T-cell (primary cell): ENCODE measurements around the gene DLG2. TPM values are rescaled to one million over a fixed set of nuclear protein-coding genes. Genes with fewer than 3 reads are reported as not detected.

ENCODE experiments used
- ATAC-seq, 4 experiments: fragments of 200-7000 bp in 3 of 4; fragments of 150-1000 bp in 1 of 4; cut with Tn5 transposase; replicated peaks in 1 of 4; 1 replicate in 3 of 4; 2 replicates in 1 of 4; pipeline ENCODE4 v1.10.0; 2021; ENCODE audit warnings: moderate library complexity in 3 of 4, mild to moderate bottlenecking in 2 of 4, moderate number of reproducible peaks in 1 of 4
- CTCF ChIA-PET, 2 donors: fragments of 300-600 bp; sonication (Branson Sonifier 250); formaldehyde crosslinking; loops; one replicate each; lab custom pipeline; 2022; ENCODE audit warnings: antibody characterized with exemption in 2 of 2; lab: Charles Lee
- POLR2A ChIA-PET, 2 donors: fragments of 300-600 bp; sonication (Branson Sonifier 250); formaldehyde crosslinking; loops; one replicate each; lab custom pipeline; 2022; ENCODE audit warnings: antibody characterized with exemption in 2 of 2; lab: Charles Lee
- DNase-seq, 35 experiments: peaks; one replicate each; pipeline versions ENCODE4 v3.0.0 to v3.0.0-alpha.2; 2013 to 2023
- H3K27ac ChIP-seq: one replicate; pipeline ENCODE4 v1.5.1; 2013; ENCODE audit warnings: low read length
- H3K27me3 ChIP-seq, 2 experiments: replicated peaks in 1 of 2; 1 replicate in 1 of 2; 2 replicates in 1 of 2; pipeline versions ENCODE4 v1.6.1 to v1.7.0; 2013; ENCODE audit warnings: low read length in 1 of 2, mixed read lengths in 1 of 2; ENCODE audit not compliant: control insufficient read depth in 2 of 2, insufficient read depth in 2 of 2; ENCODE audit errors: extremely low read depth in 1 of 2
- H3K36me3 ChIP-seq, 2 donors: 1 replicate in 1 of 2; 2 replicates in 1 of 2; pipeline versions ENCODE4 v1.6.1 to v1.7.0; 2013; ENCODE audit warnings: low read length in 1 of 2; ENCODE audit not compliant: control insufficient read depth in 2 of 2, insufficient read depth in 1 of 2; ENCODE audit errors: extremely low read depth in 1 of 2
- H3K4me1 ChIP-seq, 2 experiments: 1 replicate in 1 of 2; 2 replicates in 1 of 2; pipeline versions ENCODE4 v1.6.1 to v1.7.0; 2013; ENCODE audit warnings: low read length in 2 of 2, mixed read lengths in 1 of 2; ENCODE audit not compliant: insufficient read depth in 2 of 2, control insufficient read depth in 1 of 2; ENCODE audit errors: extremely low read depth in 1 of 2
- H3K4me3 ChIP-seq, 2 donors: 1 replicate in 1 of 2; 2 replicates in 1 of 2; pipeline versions ENCODE4 v1.5.1 to v1.7.0; 2013; ENCODE audit warnings: mild to moderate bottlenecking in 2 of 2, low read length in 1 of 2, moderate library complexity in 1 of 2; ENCODE audit not compliant: control insufficient read depth in 1 of 2; ENCODE audit errors: extremely low read depth in 1 of 2
- H3K9me3 ChIP-seq: 2 replicates; pipeline ENCODE4 v1.7.0; 2013
- H3K27ac Mint-ChIP-seq, 2 donors: one replicate each; pipeline ENCODE4 v1.8.0; 2020 to 2021; ENCODE audit warnings: mild to moderate bottlenecking in 2 of 2, mixed read lengths in 2 of 2
- H3K27me3 Mint-ChIP-seq, 2 donors: one replicate each; pipeline ENCODE4 v1.8.0; 2021 to 2022; ENCODE audit warnings: mixed read lengths in 2 of 2
- H3K36me3 Mint-ChIP-seq: one replicate; pipeline ENCODE4 v1.8.0; 2021; ENCODE audit warnings: mixed read lengths
- H3K4me1 Mint-ChIP-seq, 3 donors: one replicate each; pipeline ENCODE4 v1.8.0; 2020 to 2022; ENCODE audit warnings: mixed read lengths in 3 of 3, mild to moderate bottlenecking in 1 of 3
- H3K4me3 Mint-ChIP-seq, 3 donors: one replicate each; pipeline ENCODE4 v1.8.0; 2020 to 2022; ENCODE audit warnings: mild to moderate bottlenecking in 3 of 3, mixed read lengths in 3 of 3, moderate library complexity in 3 of 3
- H3K9me3 Mint-ChIP-seq, 3 donors: one replicate each; pipeline ENCODE4 v1.8.0; 2020 to 2022; ENCODE audit warnings: mixed read lengths in 3 of 3
- WGBS: methylation state at CpG from one replicate; pipeline ENCODE4 v1.1.5; 2013; ENCODE audit warnings: missing lambda C conversion rate; ENCODE audit not compliant: insufficient coverage; 5-methylcytosine and 5-hydroxymethylcytosine counted together
- total RNA-seq, 35 experiments: library from RNA in 6 of 35; stranded (reverse) in 6 of 35; fragments of 120-200 nt in 1 of 35; gene quantifications; one replicate each; pipeline versions ENCODE4 v1.2.1 to v1.2.4 and lab custom pipeline; 2013 to 2026

Gene DLG2
- total RNA-seq, 5 donors from 2014 or later (not counting 1 experiment from before 2014, with no cell fraction given), result 2.3 to 4.1 (median 2.9) TPM

DNA sequence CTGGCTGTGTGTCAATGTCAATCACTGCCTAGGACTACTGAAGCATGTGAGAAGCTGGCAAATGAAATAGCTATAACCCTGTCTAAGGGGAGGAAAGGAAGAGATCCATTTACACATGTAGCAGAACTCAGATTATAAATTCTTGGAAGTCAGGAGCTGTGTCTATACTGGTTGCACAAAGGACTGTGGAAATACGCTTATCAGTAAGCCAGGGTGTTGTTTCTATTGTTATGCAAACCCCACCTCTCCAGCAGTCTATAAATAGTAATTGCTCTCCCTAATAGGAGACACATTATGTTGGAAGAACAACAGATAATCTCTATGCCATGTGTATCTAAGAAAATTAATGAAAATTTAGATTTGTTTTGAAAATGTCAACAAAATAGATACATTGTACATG is 1647.6 kb downstream of the DLG2 start:
- WGBS, result no CpG with 5 or more reads among the region's 1 CpG
- Histone ChIP-seq H3K27me3 (no peaks in the 10 kb centered on the region), H3K4me1 (no peaks in the 10 kb centered on the region), H3K36me3 (no peaks in the 10 kb centered on the region), H3K4me3 (no peak overlapping the region), H3K9me3 (no peaks in the 10 kb centered on the region), H3K27ac (no peak overlapping the region)
- POLR2A ChIA-PET, result no interaction called here
- Mint-ChIP-seq H3K4me1 (no peaks in the 10 kb centered on the region), H3K27me3 (no peaks in the 10 kb centered on the region), H3K36me3 (no peaks in the 10 kb centered on the region), H3K27ac (no peak overlapping the region), H3K4me3 (no peak overlapping the region), H3K9me3 (peaks cover 6 to 9% (median 8%) of the 10 kb centered on the region in 3 donors)
- CTCF ChIA-PET, result no interaction called here
- no peak for ATAC-seq
- no peak for DNase-seq

DNA sequence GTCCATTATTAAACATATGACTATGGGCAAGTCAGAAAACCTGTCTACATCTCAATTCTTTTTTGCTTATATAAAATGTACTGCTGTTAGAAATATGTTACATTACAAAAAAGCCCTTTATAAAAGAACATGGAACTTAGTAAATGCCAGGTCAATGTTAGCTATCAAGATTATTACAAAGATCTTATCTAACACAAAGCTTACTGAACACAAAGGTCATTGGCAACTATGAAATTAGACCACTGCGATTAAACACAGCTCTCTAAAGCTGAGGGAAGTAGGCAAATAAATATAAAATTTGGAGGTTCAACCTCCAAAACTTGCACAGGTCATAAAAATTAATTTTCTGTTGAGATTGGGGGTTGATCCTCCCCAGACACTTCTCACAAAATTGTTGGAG is 1648.2 kb downstream of the DLG2 start:
- ATAC-seq, result no peak
- H3K36me3 Mint-ChIP-seq, result no peaks in the 10 kb centered on the region
- WGBS, result no CpG with 5 or more reads among the region's 1 CpG
- peaks cover 6 to 9% (median 8%) of the 10 kb centered on the region in 3 donors for H3K9me3 Mint-ChIP-seq
- H3K27ac ChIP-seq, result no peak overlapping the region
- H3K4me3 ChIP-seq, result no peak overlapping the region
- no peak for DNase-seq
- no peaks in the 10 kb centered on the region for H3K9me3 ChIP-seq
- H3K36me3 ChIP-seq, result no peaks in the 10 kb centered on the region
- no peaks in the 10 kb centered on the region for H3K4me1 ChIP-seq
- H3K27me3 Mint-ChIP-seq, result no peaks in the 10 kb centered on the region
- H3K4me3 Mint-ChIP-seq, result no peak overlapping the region
- H3K27me3 ChIP-seq, result no peaks in the 10 kb centered on the region
- ChIA-PET POLR2A (no interaction called here), CTCF (interaction anchor here in 1 of 2 donors (0.7 kb wide), 1 partner anchor 49 kb away, joined by 3 read pairs; no protein-coding TSS in a partner anchor)
- H3K4me1 Mint-ChIP-seq, result no peaks in the 10 kb centered on the region
- no peak overlapping the region for H3K27ac Mint-ChIP-seq

DNA sequence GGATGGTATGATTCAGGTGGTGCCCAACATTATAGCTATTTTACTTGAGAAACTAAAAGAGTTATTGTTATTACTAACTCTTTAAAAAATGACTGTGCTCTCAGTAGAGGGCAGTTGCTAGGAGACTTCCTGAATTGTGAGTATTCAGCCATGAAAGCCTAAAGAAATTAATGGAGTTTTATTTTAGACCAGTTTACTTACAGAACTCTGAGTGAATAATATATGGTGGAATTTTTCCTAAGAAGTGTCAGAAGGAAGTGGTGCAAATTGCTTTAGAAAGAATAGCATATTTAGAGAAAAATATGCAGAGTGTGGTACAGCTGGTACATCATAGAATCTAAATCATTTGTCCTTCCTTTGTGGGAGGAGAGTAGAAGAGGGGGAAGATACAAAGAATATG is 1651.1 kb downstream of the DLG2 start:
- Mint-ChIP-seq H3K9me3 (peaks cover 6 to 11% (median 7%) of the 10 kb centered on the region in 3 donors), H3K27ac (no peak overlapping the region), H3K4me3 (no peak overlapping the region), H3K27me3 (no peaks in the 10 kb centered on the region), H3K36me3 (no peaks in the 10 kb centered on the region), H3K4me1 (no peaks in the 10 kb centered on the region)
- no peak for ATAC-seq
- H3K27ac ChIP-seq, result no peak overlapping the region
- CTCF ChIA-PET, result no interaction called here
- H3K4me1 ChIP-seq, result no peaks in the 10 kb centered on the region
- H3K27me3 ChIP-seq, result no peaks in the 10 kb centered on the region
- no peaks in the 10 kb centered on the region for H3K9me3 ChIP-seq
- POLR2A ChIA-PET, result no interaction called here
- no peak overlapping the region for H3K4me3 ChIP-seq
- H3K36me3 ChIP-seq, result no peaks in the 10 kb centered on the region
- DNase-seq, result no peak

DNA sequence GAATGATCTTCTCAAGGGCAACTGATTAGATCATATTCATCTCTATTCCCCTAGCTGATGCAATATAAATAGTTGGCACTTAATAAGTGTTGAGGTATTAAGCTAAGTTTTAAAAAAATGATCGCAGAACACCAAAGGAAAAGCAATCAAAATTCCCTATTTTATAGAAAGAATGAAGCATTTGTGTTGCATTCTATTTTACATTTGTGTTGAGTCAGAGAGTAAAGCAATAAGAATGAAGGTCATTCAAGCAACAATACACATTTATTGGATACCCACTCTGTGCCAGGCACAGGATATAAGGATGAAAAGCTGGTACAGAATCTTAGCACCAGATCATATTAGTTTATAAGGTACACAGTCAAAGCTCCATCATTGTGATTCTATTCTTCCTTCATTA is 1654.6 kb downstream of the DLG2 start:
- H3K4me3 Mint-ChIP-seq, result no peak overlapping the region
- H3K36me3 Mint-ChIP-seq, result no peaks in the 10 kb centered on the region
- H3K4me1 ChIP-seq, result no peaks in the 10 kb centered on the region
- POLR2A ChIA-PET, result no interaction called here
- CTCF ChIA-PET, result no interaction called here
- no CpG with 5 or more reads among the region's 1 CpG for WGBS
- no peak overlapping the region for H3K27ac Mint-ChIP-seq
- no peaks in the 10 kb centered on the region for H3K27me3 ChIP-seq
- no peaks in the 10 kb centered on the region for H3K27me3 Mint-ChIP-seq
- no peak overlapping the region for H3K4me3 ChIP-seq
- no peaks in the 10 kb centered on the region for H3K4me1 Mint-ChIP-seq
- ATAC-seq, result no peak
- H3K9me3 ChIP-seq, result no peaks in the 10 kb centered on the region
- H3K27ac ChIP-seq, result no peak overlapping the region
- DNase-seq, result no peak
- no peaks in the 10 kb centered on the region for H3K36me3 ChIP-seq
- peaks cover 6 to 11% (median 7%) of the 10 kb centered on the region in 3 donors for H3K9me3 Mint-ChIP-seq

DNA sequence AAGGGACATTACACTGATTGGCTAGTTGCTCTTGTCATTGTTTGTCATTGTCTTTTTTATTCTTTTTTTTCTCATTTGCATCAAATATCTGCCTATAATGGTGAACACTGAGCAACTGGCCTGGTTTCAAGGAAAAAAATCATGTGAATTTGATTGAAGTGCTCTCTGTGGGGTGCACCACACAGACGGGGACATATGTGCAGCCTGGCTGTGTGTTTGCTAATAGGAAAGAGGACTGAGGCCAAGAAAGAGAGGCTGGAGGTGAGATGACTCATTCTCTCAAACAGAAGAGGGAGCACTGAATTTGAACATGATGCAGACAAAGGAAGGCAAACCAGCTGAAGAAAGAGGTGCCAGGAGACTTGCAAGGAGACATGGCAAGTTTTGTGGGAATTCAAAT is 1656.1 kb downstream of the DLG2 start:
- CTCF ChIA-PET, result no interaction called here
- H3K27me3 Mint-ChIP-seq, result no peaks in the 10 kb centered on the region

DNA sequence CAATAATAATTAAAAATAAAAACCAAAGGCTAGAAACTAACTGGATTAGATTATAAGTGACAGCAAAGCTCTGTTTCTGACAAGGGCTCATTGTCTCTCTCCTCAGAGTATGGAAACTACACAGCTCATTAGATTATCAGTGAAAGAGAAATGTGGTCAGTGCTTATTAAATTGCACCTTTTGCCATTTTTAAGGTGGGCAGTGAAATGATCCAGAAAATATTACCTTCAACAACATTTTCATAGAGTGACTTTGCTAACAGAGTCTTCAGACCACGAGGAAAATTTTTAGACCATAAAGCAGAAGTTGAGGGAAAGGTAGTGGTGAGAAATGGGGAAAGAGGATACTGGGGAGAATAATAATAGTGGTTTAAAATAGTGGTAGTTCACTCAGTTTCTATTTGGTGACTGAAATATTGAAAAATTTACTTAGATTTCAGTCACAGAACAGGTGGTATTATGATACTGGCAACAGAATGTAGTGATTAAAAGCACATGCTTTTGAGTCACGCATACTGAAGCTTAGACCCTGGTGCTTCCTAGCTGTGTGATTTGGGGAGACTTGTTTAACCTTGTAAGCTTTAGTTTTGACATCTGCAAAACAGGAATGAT is 1657.0 kb downstream of the DLG2 start:
- WGBS, result 100% methylated on average over 1 of the region's 2 CpGs
- Mint-ChIP-seq H3K4me1 (no peaks in the 10 kb centered on the region), H3K36me3 (no peaks in the 10 kb centered on the region), H3K4me3 (no peak overlapping the region), H3K9me3 (peaks cover 0 to 9% (median 6%) of the 10 kb centered on the region in 3 donors), H3K27ac (no peak overlapping the region), H3K27me3 (no peaks in the 10 kb centered on the region)
- Histone ChIP-seq H3K27me3 (no peaks in the 10 kb centered on the region), H3K9me3 (no peaks in the 10 kb centered on the region), H3K36me3 (no peaks in the 10 kb centered on the region), H3K4me3 (no peak overlapping the region), H3K4me1 (no peaks in the 10 kb centered on the region), H3K27ac (no peak overlapping the region)
- ATAC-seq (no peak), DNase-seq (no peak)
- POLR2A ChIA-PET, result no interaction called here
- CTCF ChIA-PET, result no interaction called here

More for the DNA sequence above, 1656.1 kb downstream of the DLG2 start:
- Mint-ChIP-seq H3K4me3 (no peak overlapping the region), H3K9me3 (peaks cover under 1 to 9% (median 6%) of the 10 kb centered on the region in 3 donors), H3K36me3 (no peaks in the 10 kb centered on the region), H3K4me1 (no peaks in the 10 kb centered on the region), H3K27ac (no peak overlapping the region)
- Histone ChIP-seq H3K27me3 (no peaks in the 10 kb centered on the region), H3K36me3 (no peaks in the 10 kb centered on the region), H3K9me3 (no peaks in the 10 kb centered on the region), H3K27ac (no peak overlapping the region), H3K4me3 (no peak overlapping the region), H3K4me1 (no peaks in the 10 kb centered on the region)
- POLR2A ChIA-PET, result no interaction called here
- no peak for DNase-seq
- no peak for ATAC-seq
- WGBS, result 73% methylated on average over 1 of the region's 1 CpG
